ENCODE results near the gene ZC3H14. TPM values are rescaled to one million over a fixed set of nuclear protein-coding genes. Genes with fewer than 3 reads are reported as not detected.

Gene ZC3H14
- total RNA-seq, 1 experiment from 2014 or later = 90.6 TPM

DNA sequence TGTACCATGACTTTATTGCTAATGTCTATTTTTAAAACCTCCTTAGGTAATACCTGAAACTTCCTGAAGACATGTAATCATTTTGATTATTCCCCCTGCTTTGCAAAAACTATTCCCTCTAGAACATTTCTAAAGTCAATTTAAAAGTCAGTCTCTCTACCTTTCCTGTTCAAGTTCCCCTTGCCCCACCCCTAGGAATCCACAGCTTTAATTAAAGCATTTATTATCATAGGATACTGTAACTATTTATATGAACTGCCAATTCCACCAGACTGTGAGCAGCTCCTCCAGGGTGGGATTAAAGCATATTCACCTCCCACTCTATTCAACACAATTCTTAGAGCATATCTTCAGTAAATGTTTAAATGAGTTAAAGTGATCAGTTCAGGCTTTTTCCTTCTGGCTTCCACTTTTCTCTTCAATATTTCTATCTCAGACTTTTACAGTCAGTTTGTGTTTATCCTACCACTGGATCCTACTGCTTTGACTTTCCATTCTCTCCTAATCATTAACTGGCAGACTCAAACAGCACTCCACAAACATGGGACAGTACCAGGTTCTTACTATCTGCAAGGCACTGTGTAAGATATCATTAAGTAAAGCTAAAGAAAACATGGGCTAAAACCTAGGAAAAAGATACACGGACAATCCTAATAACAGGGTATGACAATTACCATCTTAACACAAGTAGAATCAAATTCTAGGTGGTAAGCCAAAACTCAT lies 47.2 kb upstream of the ZC3H14 start:
- H3K4me3 Mint-ChIP-seq = no peak overlapping the region
- Histone ChIP-seq H2BK120ac (ENCODE audit: low read depth, low read length, poor library complexity, severe bottlenecking) (no peak overlapping the region), H3K4me2 (ENCODE audit: insufficient read depth, insufficient read length, low read length) (no peak overlapping the region), H4K91ac (ENCODE audit: insufficient read length, low read depth, low read length) (no peak overlapping the region), H3K18ac (ENCODE audit: insufficient read length, low read depth, low read length) (no peak overlapping the region), H3K23ac (ENCODE audit: insufficient read length, low read depth, low read length) (no peak overlapping the region), H3K14ac (ENCODE audit: insufficient read depth, low read length) (no peak overlapping the region), H3K4ac (ENCODE audit: low read depth, low read length) (no peak overlapping the region), H3K27me3 (ENCODE audit: insufficient read depth, low read length) (no peaks in the 10 kb centered on the region), H2BK12ac (ENCODE audit: insufficient read length, low read depth, low read length) (no peak overlapping the region), H3K23me2 (ENCODE audit: insufficient read length, low read depth, low read length, poor library complexity, severe bottlenecking) (no peaks in the 10 kb centered on the region), H3K56ac (ENCODE audit: insufficient read length, low read depth, low read length) (no peak overlapping the region), H2BK20ac (ENCODE audit: low read depth, low read length, poor library complexity, severe bottlenecking) (no peak overlapping the region), H2AK5ac (ENCODE audit: insufficient read length, low read length) (no peak overlapping the region), H3K9ac (ENCODE audit: extremely low read depth, insufficient read length, low read length) (no peak overlapping the region), H3K79me1 (ENCODE audit: insufficient read depth, low read depth, low read length, poor library complexity, severe bottlenecking) (no peaks in the 10 kb centered on the region), H4K20me1 (ENCODE audit: control insufficient read depth, insufficient read depth, insufficient read length) (no peaks in the 10 kb centered on the region), H2BK15ac (ENCODE audit: low read depth, low read length) (no peak overlapping the region), H2BK5ac (ENCODE audit: insufficient read length, low read length) (no peak overlapping the region), H3T11ph (ENCODE audit: low read length) (no peak overlapping the region), H4K8ac (replicated peaks; ENCODE audit: insufficient read length, low read depth, low read length) (no peak overlapping the region), H4K5ac (ENCODE audit: insufficient read length, low read depth, low read length) (no peak overlapping the region), H2AFZ (ENCODE audit: low read length) (no peak overlapping the region), H3K27ac (ENCODE audit: insufficient read length, low read depth, low read length) (no peak overlapping the region), H3K4me1 (ENCODE audit: insufficient read depth, low read length) (no peaks in the 10 kb centered on the region), H3K9me3 (ENCODE audit: control insufficient read depth, low read depth, low read length) (no peaks in the 10 kb centered on the region), H3K79me2 (ENCODE audit: insufficient read depth, low read length) (no peaks in the 10 kb centered on the region)
- TF ChIP-seq, protein P1, sequence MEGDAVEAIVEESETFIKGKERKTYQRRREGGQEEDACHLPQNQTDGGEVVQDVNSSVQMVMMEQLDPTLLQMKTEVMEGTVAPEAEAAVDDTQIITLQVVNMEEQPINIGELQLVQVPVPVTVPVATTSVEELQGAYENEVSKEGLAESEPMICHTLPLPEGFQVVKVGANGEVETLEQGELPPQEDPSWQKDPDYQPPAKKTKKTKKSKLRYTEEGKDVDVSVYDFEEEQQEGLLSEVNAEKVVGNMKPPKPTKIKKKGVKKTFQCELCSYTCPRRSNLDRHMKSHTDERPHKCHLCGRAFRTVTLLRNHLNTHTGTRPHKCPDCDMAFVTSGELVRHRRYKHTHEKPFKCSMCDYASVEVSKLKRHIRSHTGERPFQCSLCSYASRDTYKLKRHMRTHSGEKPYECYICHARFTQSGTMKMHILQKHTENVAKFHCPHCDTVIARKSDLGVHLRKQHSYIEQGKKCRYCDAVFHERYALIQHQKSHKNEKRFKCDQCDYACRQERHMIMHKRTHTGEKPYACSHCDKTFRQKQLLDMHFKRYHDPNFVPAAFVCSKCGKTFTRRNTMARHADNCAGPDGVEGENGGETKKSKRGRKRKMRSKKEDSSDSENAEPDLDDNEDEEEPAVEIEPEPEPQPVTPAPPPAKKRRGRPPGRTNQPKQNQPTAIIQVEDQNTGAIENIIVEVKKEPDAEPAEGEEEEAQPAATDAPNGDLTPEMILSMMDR (conservative IDR thresholded peaks at IDR 0.05) = no peak
- H3K9me3 Mint-ChIP-seq = no peaks in the 10 kb centered on the region
- H3K36me3 Mint-ChIP-seq (ENCODE audit: insufficient read depth in 1 of 3, low read depth in 3 of 3) = peaks cover 1 to 14% (median 14%) of the 10 kb centered on the region in 3 experiments; a peak in 4 of 7 replicates
- DNase-seq = no peak
- no peak overlapping the region for H3K27ac Mint-ChIP-seq
- H3K4me1 Mint-ChIP-seq = no peaks in the 10 kb centered on the region
- no peaks in the 10 kb centered on the region for H3K27me3 Mint-ChIP-seq (ENCODE audit: low read depth)
- WGBS (ENCODE audit: extremely low coverage, insufficient read length, low lambda C conversion rate) = no CpG with 5 or more reads among the region's 1 CpG
